Stomach (tissue), 4 donors: ENCODE data around the gene VEZT.

ENCODE experiments used
- EP300 ChIP-seq: sonication (generic); formaldehyde crosslinking; IDR thresholded peaks from one replicate; pipeline ENCODE4 v1.6.1; 2017; ENCODE audit warnings: antibody characterized with exemption
- POLR2A ChIP-seq, 4 donors: fragments of 450-650 bp; IDR thresholded peaks; one replicate each; pipeline ENCODE4 v1.6.1; 2016; ENCODE audit warnings: antibody characterized with exemption in 4 of 4, control low read depth in 2 of 4, mild to moderate bottlenecking in 1 of 4, moderate library complexity in 1 of 4
- POLR2AphosphoS5 ChIP-seq, 3 donors: sonication (generic); formaldehyde crosslinking; IDR thresholded peaks; one replicate each; pipeline ENCODE4 v1.6.1; 2016; ENCODE audit warnings: antibody characterized with exemption in 3 of 3
- TF ChIP-seq, protein P1 (sequence below), 7 experiments: fragments of 450-650 bp in 4 of 7; fragments of 200-600 bp in 3 of 7; sonication (generic) in 3 of 7; IDR thresholded peaks; one replicate each; pipeline ENCODE4 v1.5.1; 2016 to 2019; ENCODE audit warnings: antibody characterized with exemption in 7 of 7, control low read depth in 2 of 7, mild to moderate bottlenecking in 1 of 7

- TF ChIP-seq, protein P1, sequence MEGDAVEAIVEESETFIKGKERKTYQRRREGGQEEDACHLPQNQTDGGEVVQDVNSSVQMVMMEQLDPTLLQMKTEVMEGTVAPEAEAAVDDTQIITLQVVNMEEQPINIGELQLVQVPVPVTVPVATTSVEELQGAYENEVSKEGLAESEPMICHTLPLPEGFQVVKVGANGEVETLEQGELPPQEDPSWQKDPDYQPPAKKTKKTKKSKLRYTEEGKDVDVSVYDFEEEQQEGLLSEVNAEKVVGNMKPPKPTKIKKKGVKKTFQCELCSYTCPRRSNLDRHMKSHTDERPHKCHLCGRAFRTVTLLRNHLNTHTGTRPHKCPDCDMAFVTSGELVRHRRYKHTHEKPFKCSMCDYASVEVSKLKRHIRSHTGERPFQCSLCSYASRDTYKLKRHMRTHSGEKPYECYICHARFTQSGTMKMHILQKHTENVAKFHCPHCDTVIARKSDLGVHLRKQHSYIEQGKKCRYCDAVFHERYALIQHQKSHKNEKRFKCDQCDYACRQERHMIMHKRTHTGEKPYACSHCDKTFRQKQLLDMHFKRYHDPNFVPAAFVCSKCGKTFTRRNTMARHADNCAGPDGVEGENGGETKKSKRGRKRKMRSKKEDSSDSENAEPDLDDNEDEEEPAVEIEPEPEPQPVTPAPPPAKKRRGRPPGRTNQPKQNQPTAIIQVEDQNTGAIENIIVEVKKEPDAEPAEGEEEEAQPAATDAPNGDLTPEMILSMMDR (IDR thresholded peaks at IDR 0.05) = no peak
- TF ChIP-seq POLR2A (IDR thresholded peaks at IDR 0.05) = no peak
- no peak for TF ChIP-seq EP300
- TF ChIP-seq POLR2AphosphoS5 (IDR thresholded peaks at IDR 0.05) = no peak
These were observed 121.6 kb downstream of the VEZT start for GRCh38 chr12:95339086-95339788.
